ENCODE data around the gene BMPR1A.

BMPR1A gene

GRCh38 chr10:86792461-86793167 lies 36.2 kb downstream of the BMPR1A start:
- Histone ChIP-seq H3K27me3 (ENCODE audit: low read depth, low read length) (no peaks in the 10 kb centered on the region), H3K27ac (ENCODE audit: low read length) (no peak overlapping the region), H3K36me3 (ENCODE audit: control insufficient read depth in 1 of 2, insufficient read depth in 2 of 2, low read length in 2 of 2) (no peaks in the 10 kb centered on the region), H3K4me3 (ENCODE audit: low read depth in 1 of 2, low read length in 2 of 2) (no peak overlapping the region), H3K4me1 (ENCODE audit: control insufficient read depth in 1 of 2, insufficient read depth in 2 of 2, low read length in 2 of 2) (peaks cover 0 to 13% of the 10 kb centered on the region in 2 donors), H3K9me3 (ENCODE audit: control insufficient read depth in 1 of 2, low read length in 2 of 2) (no peaks in the 10 kb centered on the region)

GRCh38 chr10:86793696-86794095 lies 37.3 kb downstream of the BMPR1A start:
- H3K4me3 ChIP-seq (ENCODE audit: low read depth in 1 of 2, low read length in 2 of 2): no peak overlapping the region
- H3K4me1 ChIP-seq (ENCODE audit: control insufficient read depth in 1 of 2, insufficient read depth in 2 of 2, low read length in 2 of 2): peaks cover 0 to 14% of the 10 kb centered on the region in 2 donors
- no peaks in the 10 kb centered on the region for H3K36me3 ChIP-seq (ENCODE audit: control insufficient read depth in 1 of 2, insufficient read depth in 2 of 2, low read length in 2 of 2)
- no peaks in the 10 kb centered on the region for H3K27me3 ChIP-seq (ENCODE audit: low read depth, low read length)
- H3K27ac ChIP-seq (ENCODE audit: low read length): no peak overlapping the region
- no peaks in the 10 kb centered on the region for H3K9me3 ChIP-seq (ENCODE audit: control insufficient read depth in 1 of 2, low read length in 2 of 2)

- no peaks in the 10 kb centered on the region for H3K9me3 ChIP-seq (ENCODE audit: control insufficient read depth in 1 of 2, low read length in 2 of 2)
- H3K27ac ChIP-seq (ENCODE audit: low read length): peak overlapping the region; percentile 5
- H3K27me3 ChIP-seq (ENCODE audit: low read depth, low read length): no peaks in the 10 kb centered on the region
Observed at GRCh38 chr10:86795353-86795752, 38.9 kb downstream of the BMPR1A start.

GRCh38 chr10:86798025-86798424 lies 41.6 kb downstream of the BMPR1A start:
- Histone ChIP-seq H3K27me3 (ENCODE audit: low read depth, low read length) (no peaks in the 10 kb centered on the region), H3K27ac (ENCODE audit: low read length) (no peak overlapping the region), H3K36me3 (ENCODE audit: control insufficient read depth in 1 of 2, insufficient read depth in 2 of 2, low read length in 2 of 2) (no peaks in the 10 kb centered on the region), H3K4me1 (ENCODE audit: control insufficient read depth in 1 of 2, insufficient read depth in 2 of 2, low read length in 2 of 2) (peaks cover 0 to 11% of the 10 kb centered on the region in 2 donors), H3K4me3 (ENCODE audit: low read depth in 1 of 2, low read length in 2 of 2) (no peak overlapping the region), H3K9me3 (ENCODE audit: control insufficient read depth in 1 of 2, low read length in 2 of 2) (no peaks in the 10 kb centered on the region)

More at GRCh38 chr10:86795353-86795752, 38.9 kb downstream of the BMPR1A start:
- peaks cover 0 to 18% of the 10 kb centered on the region in 2 donors for H3K4me1 ChIP-seq (ENCODE audit: control insufficient read depth in 1 of 2, insufficient read depth in 2 of 2, low read length in 2 of 2)
- no peak overlapping the region for H3K4me3 ChIP-seq (ENCODE audit: low read depth in 1 of 2, low read length in 2 of 2)
- H3K36me3 ChIP-seq (ENCODE audit: control insufficient read depth in 1 of 2, insufficient read depth in 2 of 2, low read length in 2 of 2): no peaks in the 10 kb centered on the region

- Histone ChIP-seq H3K27me3 (ENCODE audit: low read depth, low read length) (no peaks in the 10 kb centered on the region), H3K9me3 (ENCODE audit: control insufficient read depth in 1 of 2, low read length in 2 of 2) (no peaks in the 10 kb centered on the region), H3K4me3 (ENCODE audit: low read depth in 1 of 2, low read length in 2 of 2) (no peak overlapping the region), H3K27ac (ENCODE audit: low read length) (peak overlapping the region; percentile 43), H3K36me3 (ENCODE audit: control insufficient read depth in 1 of 2, insufficient read depth in 2 of 2, low read length in 2 of 2) (no peaks in the 10 kb centered on the region), H3K4me1 (ENCODE audit: control insufficient read depth in 1 of 2, insufficient read depth in 2 of 2, low read length in 2 of 2) (peaks cover 0 to 16% of the 10 kb centered on the region in 2 donors)
Observed at GRCh38 chr10:86798611-86799010, 42.2 kb downstream of the BMPR1A start.

- H3K4me1 ChIP-seq (ENCODE audit: control insufficient read depth in 1 of 2, insufficient read depth in 2 of 2, low read length in 2 of 2): peaks cover 0 to 17% of the 10 kb centered on the region in 2 donors
- H3K27ac ChIP-seq (ENCODE audit: low read length): no peak overlapping the region
- no peak overlapping the region for H3K4me3 ChIP-seq (ENCODE audit: low read depth in 1 of 2, low read length in 2 of 2)
- H3K9me3 ChIP-seq (ENCODE audit: control insufficient read depth in 1 of 2, low read length in 2 of 2): no peaks in the 10 kb centered on the region
- H3K27me3 ChIP-seq (ENCODE audit: low read depth, low read length): no peaks in the 10 kb centered on the region
- no peaks in the 10 kb centered on the region for H3K36me3 ChIP-seq (ENCODE audit: control insufficient read depth in 1 of 2, insufficient read depth in 2 of 2, low read length in 2 of 2)
Observed at GRCh38 chr10:86799188-86799845, 42.9 kb downstream of the BMPR1A start.

- Histone ChIP-seq H3K27ac (ENCODE audit: low read length) (no peak overlapping the region), H3K9me3 (ENCODE audit: control insufficient read depth in 1 of 2, low read length in 2 of 2) (no peaks in the 10 kb centered on the region), H3K27me3 (ENCODE audit: low read depth, low read length) (no peaks in the 10 kb centered on the region), H3K4me3 (ENCODE audit: low read depth in 1 of 2, low read length in 2 of 2) (no peak overlapping the region), H3K36me3 (ENCODE audit: control insufficient read depth in 1 of 2, insufficient read depth in 2 of 2, low read length in 2 of 2) (no peaks in the 10 kb centered on the region), H3K4me1 (ENCODE audit: control insufficient read depth in 1 of 2, insufficient read depth in 2 of 2, low read length in 2 of 2) (peaks cover 0 to 13% of the 10 kb centered on the region in 2 donors)
Observed at GRCh38 chr10:86801995-86802394, 45.6 kb downstream of the BMPR1A start.

GRCh38 chr10:86802473-86803108 lies 46.2 kb downstream of the BMPR1A start:
- Histone ChIP-seq H3K4me1 (ENCODE audit: control insufficient read depth in 1 of 2, insufficient read depth in 2 of 2, low read length in 2 of 2) (peaks cover 0 to 16% of the 10 kb centered on the region in 2 donors), H3K9me3 (ENCODE audit: control insufficient read depth in 1 of 2, low read length in 2 of 2) (no peaks in the 10 kb centered on the region), H3K36me3 (ENCODE audit: control insufficient read depth in 1 of 2, insufficient read depth in 2 of 2, low read length in 2 of 2) (no peaks in the 10 kb centered on the region), H3K27ac (ENCODE audit: low read length) (no peak overlapping the region), H3K27me3 (ENCODE audit: low read depth, low read length) (no peaks in the 10 kb centered on the region), H3K4me3 (ENCODE audit: low read depth in 1 of 2, low read length in 2 of 2) (no peak overlapping the region)

- Histone ChIP-seq H3K27ac (ENCODE audit: low read length) (peak overlapping the region; percentile 8), H3K9me3 (ENCODE audit: control insufficient read depth in 1 of 2, low read length in 2 of 2) (no peaks in the 10 kb centered on the region), H3K4me1 (ENCODE audit: control insufficient read depth in 1 of 2, insufficient read depth in 2 of 2, low read length in 2 of 2) (peaks cover 0 to 16% of the 10 kb centered on the region in 2 donors), H3K27me3 (ENCODE audit: low read depth, low read length) (no peaks in the 10 kb centered on the region), H3K4me3 (ENCODE audit: low read depth in 1 of 2, low read length in 2 of 2) (no peak overlapping the region), H3K36me3 (ENCODE audit: control insufficient read depth in 1 of 2, insufficient read depth in 2 of 2, low read length in 2 of 2) (no peaks in the 10 kb centered on the region)
Observed at GRCh38 chr10:86803156-86803555, 46.7 kb downstream of the BMPR1A start.

- H3K4me3 ChIP-seq (ENCODE audit: low read depth in 1 of 2, low read length in 2 of 2): no peak overlapping the region
Observed at GRCh38 chr10:86804805-86805204, 48.4 kb downstream of the BMPR1A start.

GRCh38 chr10:86813101-86813500 lies 56.7 kb downstream of the BMPR1A start:
- Histone ChIP-seq H3K4me3 (ENCODE audit: low read depth in 1 of 2, low read length in 2 of 2) (no peak overlapping the region), H3K27me3 (ENCODE audit: low read depth, low read length) (no peaks in the 10 kb centered on the region), H3K4me1 (ENCODE audit: control insufficient read depth in 1 of 2, insufficient read depth in 2 of 2, low read length in 2 of 2) (peaks cover 0 to 22% of the 10 kb centered on the region in 2 donors), H3K27ac (ENCODE audit: low read length) (no peak overlapping the region), H3K36me3 (ENCODE audit: control insufficient read depth in 1 of 2, insufficient read depth in 2 of 2, low read length in 2 of 2) (no peaks in the 10 kb centered on the region), H3K9me3 (ENCODE audit: control insufficient read depth in 1 of 2, low read length in 2 of 2) (no peaks in the 10 kb centered on the region)

More at GRCh38 chr10:86804805-86805204, 48.4 kb downstream of the BMPR1A start:
- Histone ChIP-seq H3K9me3 (ENCODE audit: control insufficient read depth in 1 of 2, low read length in 2 of 2) (no peaks in the 10 kb centered on the region), H3K36me3 (ENCODE audit: control insufficient read depth in 1 of 2, insufficient read depth in 2 of 2, low read length in 2 of 2) (no peaks in the 10 kb centered on the region), H3K4me1 (ENCODE audit: control insufficient read depth in 1 of 2, insufficient read depth in 2 of 2, low read length in 2 of 2) (peaks cover 0 to 10% of the 10 kb centered on the region in 2 donors), H3K27ac (ENCODE audit: low read length) (no peak overlapping the region), H3K27me3 (ENCODE audit: low read depth, low read length) (no peaks in the 10 kb centered on the region)
